Measurements from ENCODE around the gene TRIM52.

DNA sequence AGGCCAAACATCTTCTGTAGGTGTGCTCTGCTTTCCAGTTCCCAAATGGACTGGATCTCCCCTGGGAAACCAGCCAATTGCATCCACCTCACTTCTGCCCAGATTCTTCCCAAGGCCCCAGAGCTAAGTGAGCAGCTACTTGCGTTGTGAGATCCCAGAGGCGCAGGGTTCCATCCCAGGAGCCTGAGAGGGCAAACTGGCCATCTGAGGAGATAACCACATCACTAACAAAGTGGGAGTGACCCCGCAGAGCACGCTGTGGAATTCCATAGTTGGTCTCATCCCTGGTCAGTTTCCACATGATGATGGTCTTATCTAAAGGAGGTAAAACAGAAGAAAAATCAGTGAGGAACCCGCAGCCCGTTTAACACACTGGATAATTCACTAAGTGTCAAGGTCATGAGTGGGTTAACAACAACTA, 18.9 kb downstream of the TRIM52 start:
- TF ChIP-seq CTCF (IDR thresholded peaks at IDR 0.05 in 2 of 3, conservative IDR thresholded peaks at IDR 0.05 in 1 of 3; ENCODE audit: borderline replicate concordance in 1 of 3, insufficient read depth in 1 of 3, low read depth in 2 of 3, low read length in 2 of 3), result no peak
- no peak for TF ChIP-seq POLR2A (IDR thresholded peaks at IDR 0.05; ENCODE audit: borderline replicate concordance, extremely low read depth, insufficient read depth, insufficient read length)
- no peak for TF ChIP-seq YY1 (IDR thresholded peaks at IDR 0.05; ENCODE audit: extremely low read depth, insufficient replicate concordance, low read depth, low read length)
